ENCODE measurements around the gene MMP8. TPM values are rescaled to one million over a fixed set of nuclear protein-coding genes. Genes with fewer than 3 reads are reported as not detected.
A peak's percentile ranks its signal among the peaks of the same experiment; 100 is the strongest.

MMP8 gene
- total RNA-seq, 4 donors from 2014 or later, result 0.13 to 0.46 (median 0.24) TPM; not detected in 1

- in situ Hi-C loops (cut with MboI; ENCODE audit: low sequenced_read_pairs in 4 of 4), result no loop called here
- TF ChIP-seq POLR2A (IDR thresholded peaks at IDR 0.05), result no peak
- TF ChIP-seq CTCF (IDR thresholded peaks at IDR 0.05 in 4 of 5, conservative IDR thresholded peaks at IDR 0.05 in 1 of 5), result no peak
- Histone ChIP-seq H3K36me3 (no peaks in the 10 kb centered on the region), H3K27ac (no peak overlapping the region), H3K27me3 (no peaks in the 10 kb centered on the region), H3K9me3 (no peaks in the 10 kb centered on the region), H3K4me3 (no peak overlapping the region), H3K4me1 (no peaks in the 10 kb centered on the region)
- ATAC-seq (peak; percentile 72 to 74), DNase-seq (no peak)
- intact Hi-C loops (cut with DNase I; ENCODE audit: low total_unique reads), result no loop called here
Observed at GRCh38 chr11:102760344-102761035, 35.7 kb upstream of the MMP8 start.

GRCh38 chr11:102757823-102758549 lies 33.2 kb upstream of the MMP8 start:
- ATAC-seq (no peak), DNase-seq (no peak)
- no peaks in the 10 kb centered on the region for H3K9me3 ChIP-seq
- H3K4me1 ChIP-seq, result no peaks in the 10 kb centered on the region
- H3K27me3 ChIP-seq, result no peaks in the 10 kb centered on the region
- H3K36me3 ChIP-seq, result no peaks in the 10 kb centered on the region
- intact Hi-C loops (cut with DNase I; ENCODE audit: low total_unique reads) (no loop called here), in situ Hi-C loops (cut with MboI; ENCODE audit: low sequenced_read_pairs in 4 of 4) (no loop called here)
- TF ChIP-seq POLR2A (IDR thresholded peaks at IDR 0.05) (no peak), CTCF (IDR thresholded peaks at IDR 0.05 in 4 of 5, conservative IDR thresholded peaks at IDR 0.05 in 1 of 5) (no peak)
- H3K4me3 ChIP-seq, result no peak overlapping the region
- H3K27ac ChIP-seq, result no peak overlapping the region

DNA sequence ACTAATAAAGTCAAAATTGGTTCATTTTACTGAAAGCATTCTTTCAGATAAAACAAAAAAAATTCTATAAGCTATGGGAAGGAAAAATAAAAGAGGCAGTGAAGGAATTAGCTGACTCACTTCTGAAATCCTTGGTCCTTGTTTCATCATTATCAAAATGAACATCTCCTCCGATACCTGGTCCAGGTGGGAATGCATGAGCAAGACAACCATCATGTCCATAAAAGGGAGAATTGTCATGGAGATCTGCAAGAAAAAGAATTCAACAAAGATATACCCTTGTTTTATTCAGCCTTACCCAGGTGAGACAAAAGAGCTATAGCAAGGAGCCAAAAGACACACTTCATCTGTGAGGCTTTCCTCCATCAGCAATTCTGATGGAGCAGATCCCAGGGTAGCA lies 28.5 kb upstream of the MMP8 start:
- H3K27ac ChIP-seq, result no peak overlapping the region
- no peak overlapping the region for H3K4me3 ChIP-seq
- ATAC-seq (no peak), DNase-seq (no peak)
- intact Hi-C loops (cut with DNase I; ENCODE audit: low total_unique reads), result no loop called here
- in situ Hi-C loops (cut with MboI; ENCODE audit: low sequenced_read_pairs in 4 of 4), result no loop called here
- no peaks in the 10 kb centered on the region for H3K9me3 ChIP-seq
- H3K27me3 ChIP-seq, result no peaks in the 10 kb centered on the region
- TF ChIP-seq POLR2A (IDR thresholded peaks at IDR 0.05), result no peak
- no peak for TF ChIP-seq CTCF (IDR thresholded peaks at IDR 0.05 in 4 of 5, conservative IDR thresholded peaks at IDR 0.05 in 1 of 5)
- H3K36me3 ChIP-seq, result no peaks in the 10 kb centered on the region
- no peaks in the 10 kb centered on the region for H3K4me1 ChIP-seq

- ATAC-seq, result no peak
- intact Hi-C loops (cut with DNase I; ENCODE audit: low total_unique reads), result no loop called here
Observed at GRCh38 chr11:102751673-102752072, 26.9 kb upstream of the MMP8 start.

More at GRCh38 chr11:102751673-102752072, 26.9 kb upstream of the MMP8 start:
- H3K36me3 ChIP-seq, result no peaks in the 10 kb centered on the region
- H3K4me3 ChIP-seq, result no peak overlapping the region
- in situ Hi-C loops (cut with MboI; ENCODE audit: low sequenced_read_pairs in 4 of 4), result no loop called here
- H3K27ac ChIP-seq, result no peak overlapping the region
- no peaks in the 10 kb centered on the region for H3K4me1 ChIP-seq
- no peak for DNase-seq
- no peaks in the 10 kb centered on the region for H3K9me3 ChIP-seq
- no peaks in the 10 kb centered on the region for H3K27me3 ChIP-seq
- TF ChIP-seq POLR2A (IDR thresholded peaks at IDR 0.05) (no peak), CTCF (IDR thresholded peaks at IDR 0.05 in 4 of 5, conservative IDR thresholded peaks at IDR 0.05 in 1 of 5) (no peak)

All from gastrocnemius medialis (tissue), 4 donors.